ENCODE measurements around the gene HTR3B. TPM values are rescaled to one million over a fixed set of nuclear protein-coding genes. Genes with fewer than 3 reads are reported as not detected.

Gene HTR3B
- total RNA-seq, 1 experiment from 2014 or later: not detected

DNA sequence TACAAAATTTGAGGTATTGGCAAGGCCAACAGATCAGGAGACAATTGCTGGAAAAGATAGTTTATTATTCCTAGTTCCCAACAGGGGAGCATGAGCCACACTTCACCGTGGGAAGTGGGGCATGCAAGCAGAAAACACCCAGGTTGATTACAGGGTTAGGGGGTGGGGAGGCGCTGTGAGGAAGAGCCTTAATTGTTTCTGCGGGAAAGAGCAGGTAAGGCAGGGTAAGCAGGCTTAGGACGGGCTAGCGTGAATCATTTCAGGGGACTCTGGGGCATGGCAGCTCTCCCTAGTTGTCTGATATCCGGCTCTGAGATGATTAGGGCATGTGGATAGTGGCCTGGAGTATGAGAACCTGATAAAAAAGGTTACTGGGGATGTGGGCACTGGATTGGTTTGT, 49.6 kb downstream of the HTR3B start:
- H3K4me3 Mint-ChIP-seq: no peak overlapping the region
- no peak for DNase-seq
- Histone ChIP-seq H3T11ph (ENCODE audit: low read length) (no peak overlapping the region), H4K8ac (replicated peaks; ENCODE audit: insufficient read length, low read depth, low read length) (no peak overlapping the region), H2BK20ac (ENCODE audit: low read depth, low read length, poor library complexity, severe bottlenecking) (no peak overlapping the region), H3K4me2 (ENCODE audit: insufficient read depth, insufficient read length, low read length) (no peak overlapping the region), H2AK5ac (ENCODE audit: insufficient read length, low read length) (no peak overlapping the region), H3K9ac (ENCODE audit: extremely low read depth, insufficient read length, low read length) (no peak overlapping the region), H3K27me3 (ENCODE audit: insufficient read depth, low read length) (no peaks in the 10 kb centered on the region), H2BK5ac (ENCODE audit: insufficient read length, low read length) (no peak overlapping the region), H3K79me1 (ENCODE audit: insufficient read depth, low read depth, low read length, poor library complexity, severe bottlenecking) (no peaks in the 10 kb centered on the region), H2BK120ac (ENCODE audit: low read depth, low read length, poor library complexity, severe bottlenecking) (no peak overlapping the region), H3K18ac (ENCODE audit: insufficient read length, low read depth, low read length) (no peak overlapping the region), H2AFZ (ENCODE audit: low read length) (no peak overlapping the region), H4K5ac (ENCODE audit: insufficient read length, low read depth, low read length) (no peak overlapping the region), H3K27ac (ENCODE audit: insufficient read length, low read depth, low read length) (no peak overlapping the region), H3K23ac (ENCODE audit: insufficient read length, low read depth, low read length) (no peak overlapping the region), H2BK15ac (ENCODE audit: low read depth, low read length) (no peak overlapping the region), H4K20me1 (ENCODE audit: control insufficient read depth, insufficient read depth, insufficient read length) (no peaks in the 10 kb centered on the region), H3K79me2 (ENCODE audit: insufficient read depth, low read length) (no peaks in the 10 kb centered on the region), H3K23me2 (ENCODE audit: insufficient read length, low read depth, low read length, poor library complexity, severe bottlenecking) (no peaks in the 10 kb centered on the region), H3K4ac (ENCODE audit: low read depth, low read length) (no peak overlapping the region), H3K9me3 (ENCODE audit: control insufficient read depth, low read depth, low read length) (no peaks in the 10 kb centered on the region), H3K14ac (ENCODE audit: insufficient read depth, low read length) (no peak overlapping the region), H2BK12ac (ENCODE audit: insufficient read length, low read depth, low read length) (no peak overlapping the region), H3K4me1 (ENCODE audit: insufficient read depth, low read length) (peaks cover 14% of the 10 kb centered on the region; the same call in 1 of the 2 replicates), H3K56ac (ENCODE audit: insufficient read length, low read depth, low read length) (no peak overlapping the region), H4K91ac (ENCODE audit: insufficient read length, low read depth, low read length) (no peak overlapping the region)
- peaks cover 63 to 65% of the 10 kb centered on the region in 2 experiments for H3K4me1 Mint-ChIP-seq
- H3K9me3 Mint-ChIP-seq: no peaks in the 10 kb centered on the region; a peak in 1 of 5 replicates
- H3K27ac Mint-ChIP-seq: no peak overlapping the region
- peaks cover 7% of the 10 kb centered on the region for H3K27me3 Mint-ChIP-seq (ENCODE audit: low read depth)
- no CpG with 5 or more reads among the region's 6 CpGs for WGBS (ENCODE audit: extremely low coverage, insufficient read length, low lambda C conversion rate)
- TF ChIP-seq, protein P1, sequence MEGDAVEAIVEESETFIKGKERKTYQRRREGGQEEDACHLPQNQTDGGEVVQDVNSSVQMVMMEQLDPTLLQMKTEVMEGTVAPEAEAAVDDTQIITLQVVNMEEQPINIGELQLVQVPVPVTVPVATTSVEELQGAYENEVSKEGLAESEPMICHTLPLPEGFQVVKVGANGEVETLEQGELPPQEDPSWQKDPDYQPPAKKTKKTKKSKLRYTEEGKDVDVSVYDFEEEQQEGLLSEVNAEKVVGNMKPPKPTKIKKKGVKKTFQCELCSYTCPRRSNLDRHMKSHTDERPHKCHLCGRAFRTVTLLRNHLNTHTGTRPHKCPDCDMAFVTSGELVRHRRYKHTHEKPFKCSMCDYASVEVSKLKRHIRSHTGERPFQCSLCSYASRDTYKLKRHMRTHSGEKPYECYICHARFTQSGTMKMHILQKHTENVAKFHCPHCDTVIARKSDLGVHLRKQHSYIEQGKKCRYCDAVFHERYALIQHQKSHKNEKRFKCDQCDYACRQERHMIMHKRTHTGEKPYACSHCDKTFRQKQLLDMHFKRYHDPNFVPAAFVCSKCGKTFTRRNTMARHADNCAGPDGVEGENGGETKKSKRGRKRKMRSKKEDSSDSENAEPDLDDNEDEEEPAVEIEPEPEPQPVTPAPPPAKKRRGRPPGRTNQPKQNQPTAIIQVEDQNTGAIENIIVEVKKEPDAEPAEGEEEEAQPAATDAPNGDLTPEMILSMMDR (conservative IDR thresholded peaks at IDR 0.05): no peak
- H3K36me3 Mint-ChIP-seq (ENCODE audit: insufficient read depth in 1 of 3, low read depth in 3 of 3): no peaks in the 10 kb centered on the region
